Stomach (tissue), 9 donors: ENCODE measurements around the gene PARVB. TPM values are rescaled to one million over a fixed set of nuclear protein-coding genes. Genes with fewer than 3 reads are reported as not detected.

Source experiments
- DNase-seq, 2 donors: peaks; one replicate each; pipeline versions ENCODE4 v3.0.0 to v3.0.0-alpha.2; 2013 to 2019
- H3K27ac ChIP-seq, 5 donors: fragments of 200-600 bp in 4 of 5; sonication (generic) in 4 of 5; one replicate each; pipeline ENCODE4 v1.5.1; 2013 to 2019; ENCODE audit warnings: mild to moderate bottlenecking in 1 of 5, moderate library complexity in 1 of 5
- H3K27me3 ChIP-seq, 3 donors: fragments of 200-600 bp; sonication (generic); one replicate each; pipeline ENCODE4 v1.5.1; 2017 to 2019; ENCODE audit warnings: mixed run types in 1 of 3
- H3K36me3 ChIP-seq, 4 donors: fragments of 200-600 bp; sonication (generic); 1 replicate in 3 of 4; 2 replicates in 1 of 4; pipeline ENCODE4 v1.5.1; 2016 to 2019
- H3K4me1 ChIP-seq, 4 donors: fragments of 200-600 bp; sonication (generic); one replicate each; pipeline ENCODE4 v1.5.1; 2016 to 2019
- H3K4me3 ChIP-seq, 4 donors: fragments of 200-600 bp; sonication (generic) in 3 of 4; one replicate each; pipeline ENCODE4 v1.5.1; 2016 to 2019; ENCODE audit warnings: mild to moderate bottlenecking in 1 of 4
- H3K9me3 ChIP-seq, 4 donors: fragments of 200-600 bp; sonication (generic); one replicate each; pipeline ENCODE4 v1.5.1; 2016 to 2019
- CTCF ChIP-seq, 7 experiments: fragments of 450-650 bp in 4 of 7; fragments of 200-600 bp in 3 of 7; sonication (generic) in 3 of 7; IDR thresholded peaks; one replicate each; pipeline ENCODE4 v1.5.1; 2016 to 2019; ENCODE audit warnings: antibody characterized with exemption in 7 of 7, control low read depth in 2 of 7, mild to moderate bottlenecking in 1 of 7
- EP300 ChIP-seq: sonication (generic); formaldehyde crosslinking; IDR thresholded peaks from one replicate; pipeline ENCODE4 v1.6.1; 2017; ENCODE audit warnings: antibody characterized with exemption
- POLR2A ChIP-seq, 4 donors: fragments of 450-650 bp; IDR thresholded peaks; one replicate each; pipeline ENCODE4 v1.6.1; 2016; ENCODE audit warnings: antibody characterized with exemption in 4 of 4, control low read depth in 2 of 4, mild to moderate bottlenecking in 1 of 4, moderate library complexity in 1 of 4
- POLR2AphosphoS5 ChIP-seq, 3 donors: sonication (generic); formaldehyde crosslinking; IDR thresholded peaks; one replicate each; pipeline ENCODE4 v1.6.1; 2016; ENCODE audit warnings: antibody characterized with exemption in 3 of 3
- WGBS, 5 donors: extraction: QIAGEN DNeasy Blood & Tissue Kit in 3 of 5; methylation state at CpG; one replicate each; pipeline versions ENCODE4 v1.1.5 to v1.1.7; 2013 to 2018; 5-methylcytosine and 5-hydroxymethylcytosine counted together
- intact Hi-C: fragments of 100-400 bp; cut with DNase I; formaldehyde crosslinking; loops from one replicate; pipeline ENCODE4 v1.15.1; 2023; ENCODE audit warnings: low total_unique reads
- polyA plus RNA-seq, 3 donors: library from polyadenylated mRNA; stranded (reverse); fragments of 200-250 nt; gene quantifications; one replicate each; pipeline ENCODE4 v1.2.3, GENCODE V29; 2013
- total RNA-seq, 5 donors: library from RNA; depleted of rRNA; stranded (reverse); fragments of >200 nt; gene quantifications; one replicate each; pipeline versions ENCODE4 v1.1.0 to v1.2.3, GENCODE V29; 2014 to 2016
- donor health status: healthy with polysubstance abuse.
- donor health status: Bipolar disorder and iron deficiency.
- donor health status: healthy.

PARVB gene
- total and polyA plus RNA-seq, 8 donors: 2.9 to 143 (median 19.1) TPM

DNA sequence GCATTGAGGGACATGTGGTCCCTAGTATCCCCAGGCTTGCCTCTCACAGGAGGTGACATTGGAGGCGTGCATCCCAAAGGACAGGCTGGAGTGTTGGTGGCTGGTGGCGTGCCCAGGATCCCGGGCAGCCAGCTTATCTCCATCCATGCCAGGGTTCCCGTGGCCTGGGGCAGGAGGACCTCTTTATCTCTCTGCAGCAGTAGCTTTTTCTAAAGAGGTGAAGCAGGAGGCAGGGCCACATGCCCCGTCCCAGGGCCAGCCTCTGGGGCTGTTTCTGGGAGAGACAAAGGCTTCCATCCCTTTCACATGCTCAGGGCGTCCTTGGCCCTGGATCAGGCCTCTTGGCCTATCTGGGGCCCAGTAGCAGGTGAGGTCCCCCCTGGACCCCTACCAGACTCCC lies 176.3 kb downstream of the PARVB start:
- Histone ChIP-seq H3K36me3 (peaks cover 0 to 24% (median 0%) of the 10 kb centered on the region in 4 donors), H3K4me1 (no peaks in the 10 kb centered on the region), H3K27me3 (peaks cover 0 to 40% (median 6%) of the 10 kb centered on the region in 3 donors), H3K27ac (no peak overlapping the region), H3K9me3 (no peaks in the 10 kb centered on the region), H3K4me3 (no peak overlapping the region)
- intact Hi-C loops: no loop called here
- DNase-seq: no peak
- TF ChIP-seq CTCF (IDR thresholded peaks at IDR 0.05) (no peak), POLR2A (IDR thresholded peaks at IDR 0.05) (no peak), POLR2AphosphoS5 (IDR thresholded peaks at IDR 0.05) (no peak), EP300 (no peak)
- 74 to 88% (median 80%) methylated on average over 6 of the region's 6 CpGs for WGBS, 5 donors

- no peak overlapping the region for H3K4me3 ChIP-seq
- 62 to 76% (median 73%) methylated on average over 11 to 17 of the region's 17 CpGs for WGBS, 5 donors
- DNase-seq: no peak
- no peak overlapping the region for H3K27ac ChIP-seq
- no peaks in the 10 kb centered on the region for H3K4me1 ChIP-seq
- TF ChIP-seq POLR2A (IDR thresholded peaks at IDR 0.05) (no peak), POLR2AphosphoS5 (IDR thresholded peaks at IDR 0.05) (no peak), EP300 (no peak), CTCF (IDR thresholded peaks at IDR 0.05) (no peak)
- H3K36me3 ChIP-seq: peaks cover 0 to 24% (median 0%) of the 10 kb centered on the region in 4 donors
- H3K27me3 ChIP-seq: peaks cover 0 to 35% (median 6%) of the 10 kb centered on the region in 3 donors
- H3K9me3 ChIP-seq: no peaks in the 10 kb centered on the region
- intact Hi-C loops: no loop called here
Measured at GRCh38 chr22:44200855-44201550, 176.9 kb downstream of the PARVB start.

DNA sequence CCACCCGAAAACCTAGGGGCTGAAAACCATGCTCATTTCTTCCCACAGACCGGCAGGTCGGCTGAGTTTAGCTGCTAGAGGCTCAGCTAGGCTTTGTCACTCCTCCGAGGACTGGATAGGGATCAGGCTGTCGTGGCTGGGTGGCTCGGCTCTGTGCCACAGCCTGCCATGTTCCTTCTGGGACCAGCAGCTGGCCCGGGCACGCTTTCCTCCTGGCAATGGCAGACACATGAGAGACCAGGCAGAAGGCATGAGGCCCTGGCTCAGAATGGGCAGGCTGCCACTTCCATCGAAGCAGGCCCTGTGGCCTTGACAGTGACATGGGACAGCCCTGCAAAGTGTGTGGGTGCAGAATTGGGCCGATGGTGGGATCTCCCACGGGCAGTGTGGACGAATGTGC lies 177.6 kb downstream of the PARVB start:
- no peak for DNase-seq
- no peak overlapping the region for H3K27ac ChIP-seq
- no peaks in the 10 kb centered on the region for H3K4me1 ChIP-seq
- H3K9me3 ChIP-seq: no peaks in the 10 kb centered on the region
- peaks cover 0 to 22% (median 0%) of the 10 kb centered on the region in 4 donors for H3K36me3 ChIP-seq
- 79 to 83% (median 79%) methylated on average over 12 of the region's 12 CpGs for WGBS, 5 donors
- H3K27me3 ChIP-seq: peaks cover 0 to 28% (median 0%) of the 10 kb centered on the region in 3 donors
- TF ChIP-seq CTCF (IDR thresholded peaks at IDR 0.05) (no peak), POLR2A (IDR thresholded peaks at IDR 0.05) (no peak), POLR2AphosphoS5 (IDR thresholded peaks at IDR 0.05) (no peak), EP300 (no peak)
- intact Hi-C loops: no loop called here
- no peak overlapping the region for H3K4me3 ChIP-seq

- Histone ChIP-seq H3K4me3 (no peak overlapping the region), H3K4me1 (no peaks in the 10 kb centered on the region), H3K27me3 (peaks cover 0 to 22% (median 0%) of the 10 kb centered on the region in 3 donors), H3K36me3 (peaks cover 0 to 21% (median 0%) of the 10 kb centered on the region in 4 donors), H3K27ac (no peak overlapping the region), H3K9me3 (no peaks in the 10 kb centered on the region)
- 61 to 73% (median 70%) methylated on average over 11 of the region's 11 CpGs for WGBS, 5 donors
- TF ChIP-seq CTCF (IDR thresholded peaks at IDR 0.05) (no peak), EP300 (no peak), POLR2AphosphoS5 (IDR thresholded peaks at IDR 0.05) (no peak), POLR2A (IDR thresholded peaks at IDR 0.05) (no peak)
- no peak for DNase-seq
- intact Hi-C loops: no loop called here
Measured at GRCh38 chr22:44202261-44202789, 178.2 kb downstream of the PARVB start.
